ENCODE data around the gene CACNB1.

The CACNB1 gene

GRCh38 chr17:39123627-39124026 is 73.8 kb downstream of the CACNB1 start:
- DNase-seq (ENCODE audit: low spot score): no peak
